CD14-positive monocyte (primary cell): ENCODE data around the gene SLC7A10. TPM values are rescaled to one million over a fixed set of nuclear protein-coding genes. Genes with fewer than 3 reads are reported as not detected.

Source experiments
- DNase-seq, 3 donors: peaks; one replicate each; pipeline ENCODE4 v3.0.0-alpha.2; 2011 to 2022
- H2AFZ ChIP-seq: 2 replicates; pipeline ENCODE4 v1.6.0; 2012; ENCODE audit warnings: mild to moderate bottlenecking, low read depth, low read length, inconsistent platforms; ENCODE audit not compliant: insufficient read depth, poor library complexity, severe bottlenecking
- H3K27ac ChIP-seq, 2 donors: 1 replicate in 1 of 2; 2 replicates in 1 of 2; pipeline ENCODE4 v1.5.1; 2012 to 2013; ENCODE audit warnings: low read length in 2 of 2, control low read depth in 1 of 2, inconsistent platforms in 1 of 2, low read depth in 1 of 2, mild to moderate bottlenecking in 1 of 2
- H3K27me3 ChIP-seq, 2 donors: one replicate each; pipeline versions ENCODE4 v1.6.0 to v1.6.1; 2011 to 2013; ENCODE audit warnings: low read length in 2 of 2; ENCODE audit not compliant: control insufficient read depth in 2 of 2, insufficient read depth in 2 of 2
- H3K36me3 ChIP-seq, 2 donors: replicated peaks in 1 of 2; 1 replicate in 1 of 2; 2 replicates in 1 of 2; pipeline versions ENCODE4 v1.5.1 to v1.6.1; 2012 to 2013; ENCODE audit warnings: low read length in 2 of 2, control low read depth in 1 of 2, inconsistent platforms in 1 of 2, mild to moderate bottlenecking in 1 of 2; ENCODE audit not compliant: insufficient read depth in 2 of 2, control insufficient read depth in 1 of 2
- H3K4me1 ChIP-seq, 2 donors: 1 replicate in 1 of 2; 2 replicates in 1 of 2; pipeline versions ENCODE4 v1.5.1 to v1.6.1; 2012 to 2013; ENCODE audit warnings: low read length in 2 of 2, control low read depth in 1 of 2, inconsistent platforms in 1 of 2, mild to moderate bottlenecking in 1 of 2, moderate library complexity in 1 of 2; ENCODE audit not compliant: insufficient read depth in 2 of 2, control insufficient read depth in 1 of 2
- H3K4me2 ChIP-seq: replicated peaks from 2 replicates; pipeline ENCODE3; 2012; ENCODE audit warnings: low read length, moderate library complexity, mild to moderate bottlenecking; ENCODE audit not compliant: poor library complexity, severe bottlenecking; ENCODE audit errors: extremely low read depth
- H3K4me3 ChIP-seq, 3 experiments: fragments of 200-600 bp in 1 of 3; sonication (generic) in 1 of 3; replicated peaks in 1 of 3; 1 replicate in 2 of 3; 2 replicates in 1 of 3; pipeline ENCODE4 v1.5.1; 2011 to 2013; ENCODE audit warnings: low read length in 3 of 3, mild to moderate bottlenecking in 3 of 3, control low read depth in 2 of 3, low read depth in 2 of 3, inconsistent platforms in 1 of 3, moderate library complexity in 1 of 3
- H3K79me2 ChIP-seq: 2 replicates; pipeline ENCODE4 v1.6.0; 2012; ENCODE audit warnings: mild to moderate bottlenecking, control low read depth, inconsistent platforms, low read length, moderate library complexity; ENCODE audit not compliant: insufficient read depth
- H3K9ac ChIP-seq: 2 replicates; pipeline ENCODE4 v1.6.0; 2017; ENCODE audit warnings: low read length, mild to moderate bottlenecking; ENCODE audit not compliant: insufficient read depth, poor library complexity, severe bottlenecking
- H3K9me3 ChIP-seq, 2 donors: replicated peaks in 1 of 2; 1 replicate in 1 of 2; 2 replicates in 1 of 2; pipeline versions ENCODE4 v1.5.1 to v1.6.1; 2012 to 2013; ENCODE audit warnings: low read length in 2 of 2, control low read depth in 1 of 2; ENCODE audit not compliant: control insufficient read depth in 1 of 2, insufficient read depth in 1 of 2
- H4K20me1 ChIP-seq: 2 replicates; pipeline ENCODE4 v1.6.0; 2012; ENCODE audit warnings: mild to moderate bottlenecking, low read length, control low read depth, moderate library complexity; ENCODE audit not compliant: insufficient read depth
- H3K27ac Mint-ChIP-seq, 7 donors: one replicate each; pipeline ENCODE4 v1.8.0; 2020; ENCODE audit warnings: mild to moderate bottlenecking in 7 of 7, mixed read lengths in 7 of 7, moderate library complexity in 6 of 7, inconsistent platforms in 2 of 7
- H3K27me3 Mint-ChIP-seq, 3 donors: one replicate each; pipeline ENCODE4 v1.8.0; 2021 to 2022; ENCODE audit warnings: low read depth in 3 of 3, mild to moderate bottlenecking in 3 of 3, mixed read lengths in 3 of 3, moderate library complexity in 3 of 3, inconsistent platforms in 1 of 3
- H3K36me3 Mint-ChIP-seq, 2 donors: one replicate each; pipeline ENCODE4 v1.8.0; 2020; ENCODE audit warnings: mixed read lengths in 2 of 2, inconsistent platforms in 1 of 2, mild to moderate bottlenecking in 1 of 2
- H3K4me1 Mint-ChIP-seq: one replicate; pipeline ENCODE4 v1.8.0; 2020; ENCODE audit warnings: mild to moderate bottlenecking, mixed read lengths
- H3K4me3 Mint-ChIP-seq, 2 donors: one replicate each; pipeline ENCODE4 v1.8.0; 2020; ENCODE audit warnings: mild to moderate bottlenecking in 2 of 2, mixed read lengths in 2 of 2, moderate library complexity in 1 of 2
- H3K9me3 Mint-ChIP-seq, 7 donors: one replicate each; pipeline ENCODE4 v1.8.0; 2020 to 2022; ENCODE audit warnings: mixed read lengths in 7 of 7, mild to moderate bottlenecking in 6 of 7, moderate library complexity in 6 of 7, inconsistent platforms in 2 of 7
- CTCF ChIP-seq: fragments of 200-600 bp; IDR thresholded peaks from one replicate; pipeline ENCODE4 v1.8.0; 2022; ENCODE audit warnings: antibody characterized with exemption, mild to moderate bottlenecking
- WGBS: methylation state at CpG from one replicate; pipeline ENCODE4 v1.1.5; 2013; ENCODE audit warnings: missing lambda C conversion rate; ENCODE audit not compliant: insufficient coverage; 5-methylcytosine and 5-hydroxymethylcytosine counted together
- intact Hi-C, 2 donors: fragments of 100-400 bp; cut with micrococcal nuclease; formaldehyde crosslinking; loops; one replicate each; pipeline versions ENCODE4 v1.15.0 to v1.15.1; 2023
- polyA plus RNA-seq, 3 donors: library from polyadenylated mRNA; depleted of rRNA in 1 of 3; unstranded in 2 of 3; stranded (reverse) in 1 of 3; fragments of 300-500 nt in 2 of 3; fragments of >200 nt in 1 of 3; fragmentation: Illumina TruSeq in 2 of 3; gene quantifications; 1 replicate in 2 of 3; 2 replicates in 1 of 3; pipeline ENCODE4 v1.2.3, GENCODE V29; 2012 to 2021

Gene SLC7A10
- polyA plus RNA-seq, 3 donors, result 0.52 TPM; not detected in 2

GRCh38 chr19:33163481-33163880 is 62.2 kb downstream of the SLC7A10 start:
- H3K36me3 ChIP-seq, result no peaks in the 10 kb centered on the region
- H3K9me3 ChIP-seq, result peaks cover 5 to 9% of the 10 kb centered on the region in 2 donors
- 86% methylated on average over 1 of the region's 6 CpGs for WGBS
- DNase-seq, result no peak
- H3K4me3 Mint-ChIP-seq, result no peak overlapping the region
- no peaks in the 10 kb centered on the region for H3K79me2 ChIP-seq
- peaks cover 9 to 33% of the 10 kb centered on the region in 2 donors for H3K4me1 ChIP-seq
- peaks cover 0 to 2% (median 2%) of the 10 kb centered on the region in 3 donors for H3K27me3 Mint-ChIP-seq
- H3K9ac ChIP-seq, result no peak overlapping the region
- H3K36me3 Mint-ChIP-seq, result peaks cover 4 to 5% of the 10 kb centered on the region in 2 donors
- H4K20me1 ChIP-seq, result no peaks in the 10 kb centered on the region
- H3K27ac ChIP-seq, result no peak overlapping the region
- H2AFZ ChIP-seq, result no peak overlapping the region
- no peak overlapping the region for H3K4me2 ChIP-seq
- H3K27ac Mint-ChIP-seq, result no peak overlapping the region
- peaks cover 19% of the 10 kb centered on the region for H3K4me1 Mint-ChIP-seq
- no peak for TF ChIP-seq CTCF
- intact Hi-C loops, result no loop called here
- H3K9me3 Mint-ChIP-seq, result peaks cover 8 to 13% (median 12%) of the 10 kb centered on the region in 7 donors
- no peaks in the 10 kb centered on the region for H3K27me3 ChIP-seq
- no peak overlapping the region for H3K4me3 ChIP-seq

- Histone ChIP-seq H3K36me3 (no peaks in the 10 kb centered on the region), H2AFZ (no peak overlapping the region), H3K27me3 (no peaks in the 10 kb centered on the region), H4K20me1 (no peaks in the 10 kb centered on the region), H3K79me2 (no peaks in the 10 kb centered on the region), H3K9ac (no peak overlapping the region), H3K4me2 (no peak overlapping the region), H3K4me1 (peaks cover 12 to 47% of the 10 kb centered on the region in 2 donors), H3K4me3 (no peak overlapping the region), H3K27ac (peak overlapping the region in 1 of 2 donors; percentile 72), H3K9me3 (no peaks in the 10 kb centered on the region)
- intact Hi-C loops, result no loop called here
- TF ChIP-seq CTCF, result no peak
- peaks cover 0 to 5% of the 10 kb centered on the region in 2 donors for H3K36me3 Mint-ChIP-seq
- H3K27me3 Mint-ChIP-seq, result peaks cover 0 to 2% (median 2%) of the 10 kb centered on the region in 3 donors
- no peak overlapping the region for H3K4me3 Mint-ChIP-seq
- H3K9me3 Mint-ChIP-seq, result no peaks in the 10 kb centered on the region
- H3K4me1 Mint-ChIP-seq, result peaks cover 26% of the 10 kb centered on the region
- H3K27ac Mint-ChIP-seq, result peak overlapping the region in 5 of 7 donors; percentile 10 to 80 (median 24)
- no peak for DNase-seq
- 60% methylated on average over 3 of the region's 4 CpGs for WGBS
These were observed 64.4 kb downstream of the SLC7A10 start for GRCh38 chr19:33161201-33161600.
